Bronchial epithelial cell (primary cell): ENCODE results near the gene NR1H3. TPM values are rescaled to one million over a fixed set of nuclear protein-coding genes. Genes with fewer than 3 reads are reported as not detected.

Source experiments
- DNase-seq: peaks from one replicate; pipeline ENCODE4 v3.0.0-alpha.2; 2010; ENCODE audit warnings: low read depth
- FAIRE-seq: peaks from 2 replicates; lab custom pipeline; 2011; peaks lifted over from hg19 to GRCh38; lab: Jason Lieb, UNC
- H3K27me3 ChIP-seq: 2 replicates; pipeline ENCODE4 v1.5.1; 2011; ENCODE audit warnings: low read length; ENCODE audit not compliant: control insufficient read depth, insufficient read depth
- H3K36me3 ChIP-seq: 2 replicates; pipeline ENCODE4 v1.5.1; 2011; ENCODE audit warnings: low read length; ENCODE audit not compliant: control insufficient read depth, insufficient read depth
- H3K4me3 ChIP-seq: 2 replicates; pipeline ENCODE4 v1.5.1; 2011; ENCODE audit warnings: mild to moderate bottlenecking, low read depth, low read length, control low read depth
- CTCF ChIP-seq: IDR thresholded peaks from 2 replicates; pipeline ENCODE4 v1.5.1; 2011; ENCODE audit warnings: mild to moderate bottlenecking, moderate library complexity, low read length, control low read depth, inconsistent platforms; ENCODE audit not compliant: insufficient read depth, severe bottlenecking
- total RNA-seq: library from RNA; depleted of rRNA; stranded (reverse); fragments of >200 nt; gene quantifications from 2 replicates; pipeline ENCODE4 v1.2.1, GENCODE V29; 2014

NR1H3 gene
- total RNA-seq, 1 donor from 2014 or later = 9.5 TPM

DNA sequence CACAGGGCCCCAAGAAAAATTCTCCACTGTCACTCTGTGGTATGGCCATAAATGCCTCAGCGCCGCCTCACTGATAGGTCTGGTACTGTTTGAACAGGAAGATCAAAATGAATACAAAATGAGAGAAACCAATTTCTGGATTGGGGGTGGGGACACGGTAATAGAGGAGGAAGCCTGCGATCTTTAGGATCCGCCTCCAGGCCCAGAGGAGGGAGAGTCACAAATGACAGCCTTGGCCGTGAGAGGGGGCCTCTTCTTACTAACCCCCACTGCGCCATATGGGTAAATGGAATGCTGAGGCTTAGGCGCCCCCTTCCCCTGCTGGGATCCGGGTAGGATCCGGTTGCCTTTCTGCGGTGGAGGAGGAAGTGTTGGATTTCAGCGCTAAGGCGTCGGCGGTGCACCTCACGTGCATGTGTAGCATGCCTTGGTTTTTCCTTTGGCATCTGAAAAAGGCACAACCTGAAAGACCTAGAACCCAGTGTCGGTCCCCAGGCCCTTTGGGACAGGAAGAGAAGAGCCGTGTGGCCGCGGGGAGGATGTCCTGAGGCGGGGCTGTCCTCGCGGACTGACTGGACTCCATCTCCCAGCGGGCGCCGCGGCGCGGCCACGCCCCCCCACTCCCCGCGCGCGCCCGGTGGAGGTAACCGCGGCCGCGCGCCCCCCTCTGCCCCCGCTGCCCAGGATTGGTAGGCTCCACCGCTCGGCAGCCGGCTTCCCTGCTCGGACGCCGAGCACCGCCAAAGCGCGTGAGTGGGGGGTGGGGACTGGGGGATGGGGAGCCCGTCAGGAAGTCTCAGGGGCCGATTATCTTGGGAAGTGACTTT lies 11.4 kb downstream of the NR1H3 start:
- peak overlapping the region; percentile 76 for H3K4me3 ChIP-seq
- FAIRE-seq (no peak), DNase-seq (peak; percentile 60)
- no peaks in the 10 kb centered on the region for H3K36me3 ChIP-seq
- no peak for TF ChIP-seq CTCF
- no peaks in the 10 kb centered on the region for H3K27me3 ChIP-seq

- peak; percentile 14 for TF ChIP-seq CTCF
- Histone ChIP-seq H3K36me3 (peaks cover 5% of the 10 kb centered on the region), H3K4me3 (peak within 1 kb of the TSS; percentile 76), H3K27me3 (no peaks in the 10 kb centered on the region)
- DNase-seq (no peak), FAIRE-seq (no peak)
Observed at GRCh38 chr11:47269829-47270305, 12.1 kb downstream of the NR1H3 start, which contains the start of gene MADD. Gene MADD, plus strand, starts transcription at chr11:47270133.

DNA sequence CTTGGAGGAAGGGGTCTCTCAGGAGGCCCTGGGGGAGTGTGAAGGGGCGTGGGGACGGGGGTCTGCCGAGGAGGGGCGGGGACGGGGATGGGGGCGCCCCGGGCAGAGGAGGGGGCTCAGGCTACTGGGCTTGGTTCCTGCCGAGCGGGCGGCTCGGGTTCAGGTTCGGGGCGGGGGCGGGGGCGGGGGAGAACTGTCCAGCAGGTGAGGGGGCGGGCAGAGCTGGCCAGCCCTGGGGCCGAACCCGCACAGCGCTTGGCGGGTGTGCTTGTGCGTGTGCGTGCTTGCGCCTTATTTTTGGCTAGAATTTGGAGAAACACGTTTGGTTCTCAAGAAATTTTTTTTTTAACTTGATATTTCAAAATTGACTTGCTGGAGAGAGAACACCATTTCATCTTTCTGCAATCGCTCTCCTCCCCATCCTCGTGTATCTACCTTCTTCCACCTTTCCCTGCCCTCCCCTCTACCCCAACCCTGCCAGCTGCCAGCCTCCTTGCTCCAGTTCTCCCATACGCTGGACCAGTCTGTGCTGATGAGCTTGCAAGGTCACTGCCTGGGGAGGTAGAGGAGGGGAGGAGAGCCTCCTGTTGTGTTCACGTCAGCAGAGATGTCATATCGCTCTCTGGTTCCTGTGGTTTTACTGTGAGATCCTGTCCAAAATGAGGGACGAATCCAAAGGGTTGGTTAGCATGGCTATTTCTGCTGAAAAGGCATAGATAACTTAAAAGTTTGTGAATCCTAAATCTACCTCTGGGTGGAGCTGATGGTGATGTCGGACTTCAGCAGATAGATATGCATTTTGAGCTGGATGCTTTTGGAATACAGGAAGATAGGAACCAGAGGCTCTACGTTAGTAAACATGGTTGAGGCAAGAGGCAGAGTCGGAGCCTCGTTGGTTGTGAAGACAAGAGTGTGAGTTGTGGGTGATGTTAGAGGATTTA lies 12.8 kb downstream of the NR1H3 start:
- peak overlapping the region; percentile 76 for H3K4me3 ChIP-seq
- no peaks in the 10 kb centered on the region for H3K27me3 ChIP-seq
- TF ChIP-seq CTCF = no peak
- FAIRE-seq (no peak), DNase-seq (peak; percentile 47)
- H3K36me3 ChIP-seq = peaks cover 5% of the 10 kb centered on the region

DNA sequence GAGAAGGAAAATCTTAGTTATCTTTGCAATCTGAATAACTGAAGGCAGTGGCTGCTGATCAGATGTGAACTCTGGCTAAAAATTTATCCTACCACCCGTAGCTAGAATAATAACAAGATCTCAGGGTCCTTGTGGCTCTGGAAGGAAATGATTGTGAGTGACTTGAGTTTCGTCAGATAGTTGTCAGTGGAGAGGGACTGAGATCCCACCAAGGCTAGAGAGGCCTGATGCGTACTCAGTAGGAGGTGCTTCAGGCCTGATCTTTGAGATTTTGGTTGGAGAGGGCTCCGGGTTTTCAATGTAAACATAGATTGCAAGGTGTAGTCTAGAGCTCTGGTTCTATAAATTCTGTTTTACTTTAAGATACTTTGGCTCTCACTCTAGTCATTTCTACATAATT lies 13.5 kb downstream of the NR1H3 start:
- DNase-seq (no peak), FAIRE-seq (no peak)
- H3K4me3 ChIP-seq = no peak overlapping the region

More for the DNA sequence above, 13.5 kb downstream of the NR1H3 start:
- TF ChIP-seq CTCF = no peak
- H3K36me3 ChIP-seq = peaks cover 10% of the 10 kb centered on the region
- no peaks in the 10 kb centered on the region for H3K27me3 ChIP-seq
